Neural cell (in vitro differentiated cells): ENCODE measurements around the gene B4GALT1. TPM values are rescaled to one million over a fixed set of nuclear protein-coding genes. Genes with fewer than 3 reads are reported as not detected.

ENCODE experiments used
- H2AFZ ChIP-seq: fragments of 200-600, 300-800 bp; sonication (generic), shearing (Covaris generic); 2 replicates; pipeline ENCODE4 v1.6.0; 2014; ENCODE audit warnings: low read depth, mild to moderate bottlenecking, antibody characterized with exemption, low read length, moderate library complexity
- H3F3A ChIP-seq: fragments of 200-600 bp; shearing (Covaris generic); 2 replicates; pipeline ENCODE4 v1.6.1; 2016; ENCODE audit warnings: mild to moderate bottlenecking, moderate library complexity, mixed read lengths, antibody characterized with exemption, low read length; ENCODE audit not compliant: insufficient read depth, poor library complexity, severe bottlenecking
- H3K27ac ChIP-seq: fragments of 200-600, 300-800 bp; sonication (generic), shearing (Covaris generic); 2 replicates; pipeline ENCODE4 v1.5.1; 2014; ENCODE audit warnings: mild to moderate bottlenecking, low read length, moderate library complexity
- H3K27me3 ChIP-seq: fragments of 300-800, 200-600 bp; sonication (generic), shearing (Covaris generic); 2 replicates; pipeline ENCODE4 v1.6.0; 2014; ENCODE audit warnings: mild to moderate bottlenecking, low read depth, low read length, moderate library complexity; ENCODE audit not compliant: insufficient read depth
- H3K36me3 ChIP-seq: fragments of 300-800, 200-600 bp; sonication (generic), shearing (Covaris generic); 2 replicates; pipeline ENCODE4 v1.5.1; 2014; ENCODE audit warnings: mild to moderate bottlenecking, antibody characterized with exemption, low read length, moderate library complexity; ENCODE audit not compliant: insufficient read depth
- H3K4me2 ChIP-seq: fragments of 300-800, 200-600 bp; sonication (generic), shearing (Covaris generic); 2 replicates; pipeline ENCODE4 v1.6.0; 2014; ENCODE audit warnings: mild to moderate bottlenecking, low read length
- H3K4me3 ChIP-seq: fragments of 300-800, 200-600 bp; sonication (generic), shearing (Covaris generic); 2 replicates; pipeline ENCODE4 v1.5.1; 2014; ENCODE audit warnings: mild to moderate bottlenecking, low read length, moderate library complexity
- H3K79me2 ChIP-seq: fragments of 200-600 bp; shearing (Covaris generic); replicated peaks from 2 replicates; pipeline ENCODE4 v1.6.0; 2014; ENCODE audit warnings: mild to moderate bottlenecking, low read length, moderate library complexity; ENCODE audit not compliant: insufficient read depth
- H3K9ac ChIP-seq: fragments of 300-800, 200-600 bp; sonication (generic), shearing (Covaris generic); 2 replicates; pipeline ENCODE4 v1.6.1; 2016; ENCODE audit warnings: mild to moderate bottlenecking, low read length, mixed read lengths
- H3K9me2 ChIP-seq: fragments of 200-600 bp; shearing (Covaris generic); 2 replicates; pipeline ENCODE4 v1.6.1; 2016; ENCODE audit warnings: mild to moderate bottlenecking, low read length, mixed read lengths; ENCODE audit not compliant: insufficient read depth
- H3K9me3 ChIP-seq: fragments of 200-600, 300-800 bp; sonication (generic), shearing (Covaris generic); 2 replicates; pipeline ENCODE4 v1.6.1; 2016; ENCODE audit warnings: mild to moderate bottlenecking, mixed run types, low read length, moderate library complexity, mixed read lengths
- H4K20me1 ChIP-seq: fragments of 200-600 bp; shearing (Covaris generic); 2 replicates; pipeline ENCODE4 v1.6.1; 2016; ENCODE audit warnings: mild to moderate bottlenecking, mixed run types; ENCODE audit not compliant: insufficient read depth
- EP300 ChIP-seq: fragments of 450-650 bp; conservative IDR thresholded peaks from 2 replicates; pipeline ENCODE4 v1.6.1; 2014; ENCODE audit warnings: antibody characterized with exemption, mild to moderate bottlenecking, moderate library complexity; ENCODE audit not compliant: poor library complexity, severe bottlenecking
- EZH2 ChIP-seq: fragments of 200-600, 300-800 bp; shearing (Covaris generic), sonication (generic); IDR thresholded peaks from 2 replicates; pipeline ENCODE4 v1.6.1; 2014; ENCODE audit warnings: antibody characterized with exemption, low read length, borderline replicate concordance, mild to moderate bottlenecking; ENCODE audit not compliant: insufficient read depth, poor library complexity, severe bottlenecking
- MXI1 ChIP-seq: fragments of 450-650 bp; conservative IDR thresholded peaks from 2 replicates; pipeline ENCODE4 v1.6.1; 2014; ENCODE audit warnings: antibody characterized with exemption, mild to moderate bottlenecking; ENCODE audit not compliant: poor library complexity, severe bottlenecking
- POLR2AphosphoS5 ChIP-seq: IDR thresholded peaks from 2 replicates; pipeline ENCODE4 v1.6.1; 2012
- RAD21 ChIP-seq: fragments of 450-650 bp; conservative IDR thresholded peaks from 2 replicates; pipeline ENCODE4 v1.6.1; 2014; ENCODE audit warnings: antibody characterized with exemption, mild to moderate bottlenecking, moderate library complexity
- SMC3 ChIP-seq: fragments of 450-650 bp; conservative IDR thresholded peaks from 2 replicates; pipeline ENCODE4 v1.6.1; 2014; ENCODE audit warnings: antibody characterized with exemption, mild to moderate bottlenecking, moderate library complexity; ENCODE audit not compliant: poor library complexity
- polyA plus RNA-seq: library from polyadenylated mRNA; depleted of rRNA; stranded (reverse); fragments of >200 nt; gene quantifications from 2 replicates; pipeline ENCODE4 v1.2.3, GENCODE V29; 2014
- TF ChIP-seq, protein P1 (sequence below): IDR thresholded peaks from 2 replicates; pipeline ENCODE4 v1.6.1; 2012; ENCODE audit warnings: borderline replicate concordance

Gene B4GALT1
- polyA plus RNA-seq, 1 donor from 2014 or later: 0.41 TPM

DNA sequence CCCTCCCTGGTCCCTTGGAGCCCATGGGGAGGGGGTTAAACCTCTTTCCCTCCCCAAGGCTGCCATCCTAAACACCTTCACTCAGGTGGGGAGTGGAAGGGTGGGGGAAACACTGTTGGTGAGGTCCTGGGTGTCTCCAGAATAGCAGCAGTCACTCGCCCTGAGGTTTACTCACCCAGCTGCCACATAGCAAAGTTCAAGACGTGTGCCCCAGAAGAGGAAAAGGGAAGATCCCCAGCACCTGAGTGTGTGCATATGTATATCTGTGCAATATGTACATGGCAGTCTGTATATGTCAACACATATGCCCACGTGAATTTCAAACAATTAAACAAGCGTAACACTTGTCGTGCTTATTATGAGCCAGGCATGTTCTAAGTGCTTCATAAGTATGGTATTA lies 59.4 kb downstream of the B4GALT1 start:
- Histone ChIP-seq H3K27ac (no peak overlapping the region), H3K27me3 (no peaks in the 10 kb centered on the region), H3K9me2 (no peaks in the 10 kb centered on the region), H3K79me2 (no peaks in the 10 kb centered on the region), H3F3A (no peaks in the 10 kb centered on the region), H3K4me3 (no peak overlapping the region), H3K9ac (no peak overlapping the region), H3K4me2 (no peak overlapping the region), H4K20me1 (no peaks in the 10 kb centered on the region), H3K36me3 (no peaks in the 10 kb centered on the region), H3K9me3 (no peaks in the 10 kb centered on the region), H2AFZ (no peak overlapping the region)
- TF ChIP-seq MXI1: no peak
- TF ChIP-seq, protein P1, sequence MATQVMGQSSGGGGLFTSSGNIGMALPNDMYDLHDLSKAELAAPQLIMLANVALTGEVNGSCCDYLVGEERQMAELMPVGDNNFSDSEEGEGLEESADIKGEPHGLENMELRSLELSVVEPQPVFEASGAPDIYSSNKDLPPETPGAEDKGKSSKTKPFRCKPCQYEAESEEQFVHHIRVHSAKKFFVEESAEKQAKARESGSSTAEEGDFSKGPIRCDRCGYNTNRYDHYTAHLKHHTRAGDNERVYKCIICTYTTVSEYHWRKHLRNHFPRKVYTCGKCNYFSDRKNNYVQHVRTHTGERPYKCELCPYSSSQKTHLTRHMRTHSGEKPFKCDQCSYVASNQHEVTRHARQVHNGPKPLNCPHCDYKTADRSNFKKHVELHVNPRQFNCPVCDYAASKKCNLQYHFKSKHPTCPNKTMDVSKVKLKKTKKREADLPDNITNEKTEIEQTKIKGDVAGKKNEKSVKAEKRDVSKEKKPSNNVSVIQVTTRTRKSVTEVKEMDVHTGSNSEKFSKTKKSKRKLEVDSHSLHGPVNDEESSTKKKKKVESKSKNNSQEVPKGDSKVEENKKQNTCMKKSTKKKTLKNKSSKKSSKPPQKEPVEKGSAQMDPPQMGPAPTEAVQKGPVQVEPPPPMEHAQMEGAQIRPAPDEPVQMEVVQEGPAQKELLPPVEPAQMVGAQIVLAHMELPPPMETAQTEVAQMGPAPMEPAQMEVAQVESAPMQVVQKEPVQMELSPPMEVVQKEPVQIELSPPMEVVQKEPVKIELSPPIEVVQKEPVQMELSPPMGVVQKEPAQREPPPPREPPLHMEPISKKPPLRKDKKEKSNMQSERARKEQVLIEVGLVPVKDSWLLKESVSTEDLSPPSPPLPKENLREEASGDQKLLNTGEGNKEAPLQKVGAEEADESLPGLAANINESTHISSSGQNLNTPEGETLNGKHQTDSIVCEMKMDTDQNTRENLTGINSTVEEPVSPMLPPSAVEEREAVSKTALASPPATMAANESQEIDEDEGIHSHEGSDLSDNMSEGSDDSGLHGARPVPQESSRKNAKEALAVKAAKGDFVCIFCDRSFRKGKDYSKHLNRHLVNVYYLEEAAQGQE: no peak

DNA sequence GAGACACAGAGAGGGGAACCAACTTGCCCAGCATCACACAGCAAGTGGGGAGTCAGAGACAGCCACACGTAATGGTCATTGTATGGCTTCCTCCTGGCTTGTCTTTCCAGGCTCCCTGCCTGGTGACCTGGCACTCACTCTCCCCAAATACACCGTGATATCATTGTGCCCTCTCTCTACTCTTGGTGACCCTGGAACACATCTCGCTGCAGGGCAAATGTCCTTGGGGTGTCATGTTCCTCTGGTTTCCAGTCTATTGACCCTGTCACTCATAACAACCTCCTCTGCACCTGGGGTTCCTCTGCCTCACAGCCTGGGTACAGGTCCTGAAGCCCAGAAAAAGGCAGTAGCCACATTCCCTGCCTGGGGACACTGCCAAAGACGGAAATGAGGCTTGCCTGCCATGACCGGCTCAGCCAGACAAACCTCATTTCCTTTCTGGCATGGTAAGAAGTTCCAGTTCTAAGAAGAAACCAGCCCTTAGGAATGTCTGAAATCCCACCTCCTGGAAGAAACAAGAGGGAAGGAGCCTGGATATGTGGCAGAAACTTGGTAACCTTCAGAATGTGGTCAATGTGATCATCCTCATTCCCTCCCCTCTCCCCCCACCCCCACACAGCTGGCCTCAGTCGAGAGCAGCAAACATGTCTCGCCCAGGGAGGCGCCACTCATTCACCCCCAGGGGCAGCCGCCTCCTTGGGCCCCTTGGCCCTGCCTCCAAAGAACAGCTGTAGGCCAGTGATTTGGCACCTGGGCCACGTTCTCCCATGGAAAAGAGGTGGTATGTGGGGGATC lies 60.1 kb downstream of the B4GALT1 start:
- Histone ChIP-seq H3K9me3 (no peaks in the 10 kb centered on the region), H2AFZ (no peak overlapping the region), H3K27me3 (no peaks in the 10 kb centered on the region), H3K4me3 (no peak overlapping the region), H4K20me1 (no peaks in the 10 kb centered on the region), H3K27ac (no peak overlapping the region), H3K9ac (no peak overlapping the region), H3F3A (no peaks in the 10 kb centered on the region), H3K36me3 (no peaks in the 10 kb centered on the region), H3K9me2 (no peaks in the 10 kb centered on the region), H3K4me2 (no peak overlapping the region), H3K79me2 (no peaks in the 10 kb centered on the region)
- TF ChIP-seq, protein P1: no peak
- TF ChIP-seq EP300 (no peak), SMC3 (no peak), POLR2AphosphoS5 (no peak), EZH2 (no peak), RAD21 (no peak)
